Mammary epithelial cell (primary cell): Measurements from ENCODE around the gene ULK4.

ENCODE experiments used
- CTCF ChIP-seq, 2 donors: IDR thresholded peaks in 1 of 2; conservative IDR thresholded peaks in 1 of 2; 2 replicates each; pipeline ENCODE4 v1.5.1; 2011 to 2012; ENCODE audit warnings: inconsistent platforms in 2 of 2, low read length in 2 of 2, mild to moderate bottlenecking in 2 of 2, control low read depth in 1 of 2, low read depth in 1 of 2; ENCODE audit not compliant: insufficient read depth in 1 of 2; ENCODE audit errors: extremely low read depth in 1 of 2
- EZH2 ChIP-seq: IDR thresholded peaks from 2 replicates; pipeline ENCODE4 v1.6.1; 2012; ENCODE audit warnings: low read length, inconsistent platforms, borderline replicate concordance

GRCh38 chr3:41698898-41699297 lies 263.0 kb downstream of the ULK4 start:
- TF ChIP-seq CTCF (conservative IDR thresholded peaks at IDR 0.05 in 1 of 2, IDR thresholded peaks at IDR 0.05 in 1 of 2; ENCODE audit: extremely low read depth in 1 of 2, insufficient read depth in 1 of 2, low read depth in 1 of 2, low read length in 2 of 2) = no peak
- TF ChIP-seq EZH2 = no peak
